IMR-90 (cell line): ENCODE data around the gene OSBPL6. TPM values are rescaled to one million over a fixed set of nuclear protein-coding genes. Genes with fewer than 3 reads are reported as not detected.

Experiments used
- ATAC-seq: fragments of 200-7000 bp; cut with Tn5 transposase; 2 replicates; pipeline ENCODE4 v1.9.1; 2020; ENCODE audit warnings: low read depth, mild to moderate bottlenecking, moderate library complexity
- BruUV-seq: library from RNA; stranded (reverse); fragments of 400-500 nt; replicated peaks from 2 replicates; lab custom pipeline; 2021; lab: Mats Ljungman, UMichigan
- CTCF ChIA-PET: fragments of 300-600 bp; formaldehyde crosslinking; extraction: SDS; loops from one replicate; lab custom pipeline; 2021; ENCODE audit warnings: antibody characterized with exemption; lab: Yijun Ruan, JAX
- POLR2A ChIA-PET: fragments of 300-600 bp; sonication (Branson Sonifier 250); formaldehyde crosslinking; loops from one replicate; lab custom pipeline; 2022; ENCODE audit warnings: antibody characterized with exemption; ENCODE audit not compliant: unreplicated experiment; lab: Charles Lee
- DNase-seq: peaks from one replicate; pipeline ENCODE4 v3.0.0; 2013
- H2AFZ ChIP-seq: replicated peaks from 2 replicates; pipeline ENCODE3; 2013; ENCODE audit warnings: low read length, mild to moderate bottlenecking; ENCODE audit not compliant: poor library complexity
- H2AK5ac ChIP-seq: 2 replicates; pipeline ENCODE4 v1.6.1; 2013; ENCODE audit warnings: low read depth, low read length, inconsistent platforms
- H2AK9ac ChIP-seq: replicated peaks from 2 replicates; pipeline ENCODE3; 2013; ENCODE audit warnings: mild to moderate bottlenecking, low read depth, low read length, moderate library complexity; ENCODE audit not compliant: poor library complexity
- H2BK120ac ChIP-seq: 2 replicates; pipeline ENCODE4 v1.6.1; 2013; ENCODE audit warnings: low read depth, low read length, inconsistent platforms
- H2BK15ac ChIP-seq: 3 replicates; pipeline ENCODE4 v1.6.1; 2013; ENCODE audit warnings: low read depth, low read length, inconsistent platforms
- H2BK20ac ChIP-seq: 2 replicates; pipeline ENCODE4 v1.6.1; 2013; ENCODE audit warnings: low read depth, mild to moderate bottlenecking, inconsistent platforms, low read length, moderate library complexity
- H2BK5ac ChIP-seq: 2 replicates; pipeline ENCODE4 v1.6.1; 2013; ENCODE audit warnings: mild to moderate bottlenecking, low read depth, low read length, inconsistent platforms; ENCODE audit not compliant: poor library complexity, severe bottlenecking
- H3K14ac ChIP-seq: replicated peaks from 2 replicates; pipeline ENCODE4 v1.6.1; 2013; ENCODE audit warnings: low read depth, low read length, inconsistent platforms
- H3K18ac ChIP-seq: 2 replicates; pipeline ENCODE4 v1.6.1; 2013; ENCODE audit warnings: low read depth, low read length, control low read depth
- H3K23ac ChIP-seq: 2 replicates; pipeline ENCODE4 v1.6.1; 2013; ENCODE audit warnings: low read depth, low read length, inconsistent platforms
- H3K27ac ChIP-seq: 2 replicates; pipeline ENCODE4 v1.5.1; 2013; ENCODE audit warnings: mild to moderate bottlenecking, control low read depth, low read length; ENCODE audit not compliant: insufficient read depth
- H3K27me3 ChIP-seq: 2 replicates; pipeline ENCODE4 v1.6.1; 2013; ENCODE audit warnings: low read length; ENCODE audit not compliant: control insufficient read depth, insufficient read depth
- H3K36me3 ChIP-seq: 2 replicates; pipeline ENCODE4 v1.6.1; 2013; ENCODE audit warnings: low read length, mixed read lengths; ENCODE audit not compliant: control insufficient read depth, insufficient read depth
- H3K4ac ChIP-seq: 2 replicates; pipeline ENCODE4 v1.6.1; 2013; ENCODE audit warnings: low read depth, low read length, inconsistent platforms
- H3K4me1 ChIP-seq: 2 replicates; pipeline ENCODE4 v1.6.1; 2013; ENCODE audit warnings: low read length, mixed read lengths; ENCODE audit not compliant: control insufficient read depth, insufficient read depth
- H3K4me2 ChIP-seq: 2 replicates; pipeline ENCODE4 v1.6.1; 2013; ENCODE audit warnings: low read depth, mild to moderate bottlenecking, control low read depth, low read length, moderate library complexity
- H3K4me3 ChIP-seq: 2 replicates; pipeline ENCODE4 v1.5.1; 2013; ENCODE audit warnings: low read depth, mild to moderate bottlenecking, control low read depth, low read length, moderate library complexity; ENCODE audit not compliant: insufficient read depth
- H3K56ac ChIP-seq: 2 replicates; pipeline ENCODE4 v1.6.1; 2013; ENCODE audit warnings: low read length, inconsistent platforms; ENCODE audit not compliant: insufficient read depth; ENCODE audit errors: extremely low read depth
- H3K79me1 ChIP-seq, 2 experiments: 2 replicates each; pipeline ENCODE4 v1.6.1; 2013; ENCODE audit warnings: low read length in 2 of 2, inconsistent platforms in 1 of 2, low read depth in 1 of 2
- H3K9ac ChIP-seq: 2 replicates; pipeline ENCODE4 v1.6.1; 2013; ENCODE audit warnings: low read depth, low read length, control low read depth
- H3K9me1 ChIP-seq: 2 replicates; pipeline ENCODE4 v1.6.1; 2013; ENCODE audit warnings: low read length, inconsistent platforms; ENCODE audit not compliant: insufficient read depth
- H3K9me3 ChIP-seq: 2 replicates; pipeline ENCODE4 v1.6.1; 2013; ENCODE audit warnings: low read length; ENCODE audit not compliant: control insufficient read depth, insufficient read depth
- H4K20me1 ChIP-seq: 2 replicates; pipeline ENCODE4 v1.6.1; 2013; ENCODE audit warnings: low read length, inconsistent platforms; ENCODE audit not compliant: insufficient read depth
- H4K5ac ChIP-seq: 2 replicates; pipeline ENCODE4 v1.6.1; 2013; ENCODE audit warnings: mild to moderate bottlenecking, low read depth, low read length, control low read depth
- H4K8ac ChIP-seq, 2 experiments: 2 replicates each; pipeline ENCODE4 v1.6.1; 2013; ENCODE audit warnings: low read depth in 2 of 2, low read length in 2 of 2, control low read depth in 1 of 2, inconsistent platforms in 1 of 2
- H4K91ac ChIP-seq: 2 replicates; pipeline ENCODE4 v1.6.1; 2013; ENCODE audit warnings: low read depth, low read length, inconsistent platforms; ENCODE audit not compliant: insufficient read depth
- BHLHE40 ChIP-seq: fragments of 150-350 bp; IDR thresholded peaks from 2 replicates; pipeline ENCODE4 v1.6.1; 2016; ENCODE audit warnings: mild to moderate bottlenecking, low read depth, low read length
- CEBPB ChIP-seq: IDR thresholded peaks from 2 replicates; pipeline ENCODE4 v1.6.1; 2012; ENCODE audit warnings: low read depth, low read length, improper control_type of control experiment
- CHD1 ChIP-seq: IDR thresholded peaks from 2 replicates; pipeline ENCODE4 v1.6.1; 2012; ENCODE audit warnings: low read depth, low read length, improper control_type of control experiment
- CTCF ChIP-seq: conservative IDR thresholded peaks from 2 replicates; pipeline ENCODE4 v1.5.1; 2012; ENCODE audit warnings: mild to moderate bottlenecking, low read depth, low read length, improper control_type of control experiment
- ELK1 ChIP-seq: fragments of 150-350 bp; IDR thresholded peaks from 2 replicates; pipeline ENCODE4 v1.6.1; 2016; ENCODE audit warnings: low read depth, mild to moderate bottlenecking, low read length, moderate library complexity, borderline replicate concordance
- FOS ChIP-seq: fragments of 150-350 bp; IDR thresholded peaks from 2 replicates; pipeline ENCODE4 v1.6.1; 2016; ENCODE audit warnings: low read depth, low read length
- MXI1 ChIP-seq: IDR thresholded peaks from 2 replicates; pipeline ENCODE4 v1.6.1; 2012; ENCODE audit warnings: low read depth, mild to moderate bottlenecking, low read length, moderate library complexity, borderline replicate concordance
- NFE2L2 ChIP-seq: fragments of 150-350 bp; IDR thresholded peaks from 2 replicates; pipeline ENCODE4 v1.6.1; 2016; ENCODE audit warnings: low read depth, mild to moderate bottlenecking, low read length
- POLR2A ChIP-seq: IDR thresholded peaks from 2 replicates; pipeline ENCODE4 v1.6.1; 2012; ENCODE audit warnings: mild to moderate bottlenecking, low read depth, low read length
- RAD21 ChIP-seq: IDR thresholded peaks from 2 replicates; pipeline ENCODE4 v1.6.1; 2012; ENCODE audit warnings: low read length, improper control_type of control experiment
- SMC3 ChIP-seq: fragments of 150-350 bp; IDR thresholded peaks from 2 replicates; pipeline ENCODE4 v1.6.1; 2016; ENCODE audit warnings: low read depth, mild to moderate bottlenecking, antibody characterized with exemption, low read length, moderate library complexity
- USF2 ChIP-seq: fragments of 150-350 bp; IDR thresholded peaks from 2 replicates; pipeline ENCODE4 v1.6.1; 2017; ENCODE audit warnings: mild to moderate bottlenecking, antibody characterized with exemption, low read length, low read depth
- WGBS, 2 experiments: methylation state at CpG; one replicate each; pipeline versions ENCODE4 v1.1.5 to v1.1.7; 2013; ENCODE audit warnings: missing lambda C conversion rate in 2 of 2; ENCODE audit not compliant: insufficient read length in 1 of 2; ENCODE audit errors: extremely low coverage in 2 of 2; 5-methylcytosine and 5-hydroxymethylcytosine counted together
- dilution Hi-C: fragments of 300-500 bp; cut with HindIII; formaldehyde crosslinking; loops from one replicate; pipeline ENCODE4 v1.14.3; 2018; ENCODE audit warnings: low sequenced_read_pairs; ENCODE audit not compliant: unreplicated experiment
- in situ Hi-C: fragments of 300-500 bp; cut with MboI; formaldehyde crosslinking; loops from 3 replicates; pipeline ENCODE4 v1.14.3; 2019; ENCODE audit warnings: low sequenced_read_pairs, inconsistent platforms, mixed read lengths
- intact Hi-C: fragments of 100-400 bp; cut with micrococcal nuclease; formaldehyde crosslinking; loops from 2 replicates; pipeline ENCODE4 v1.10.0; 2022
- polyA plus RNA-seq, 3 experiments: library from polyadenylated mRNA; depleted of rRNA; stranded (reverse); fragments of >200 nt; gene quantifications; 2 replicates each; pipeline ENCODE4 v1.2.3, GENCODE V29; 2012; ENCODE audit warnings: low replicate concordance in 1 of 3
- total RNA-seq: library from RNA; depleted of rRNA; stranded (reverse); fragments of >200 nt; gene quantifications from 2 replicates; pipeline ENCODE4 v1.2.3, GENCODE V29; 2012

OSBPL6 gene
- total and polyA plus RNA-seq, 2 of the 4 experiments (the other 2 are of a cell fraction) = 3.2 to 3.7 TPM

- Histone ChIP-seq H3K36me3 (no peaks in the 10 kb centered on the region), H3K14ac (no peak overlapping the region; the same call in 1 of the 2 replicates), H3K4ac (no peak overlapping the region), H2BK120ac (no peak overlapping the region), H3K9me1 (0 out of 2 replicates have a peak, but pooled peaks cover 4% of the 10 kb centered on the region), H3K4me1 (0 out of 2 replicates have a peak, but pooled peaks cover 1% of the 10 kb centered on the region), H2BK5ac (no peak overlapping the region), H3K56ac (no peak overlapping the region), H3K9me3 (no peaks in the 10 kb centered on the region), H3K79me1 (no peaks in the 10 kb centered on the region), H2AK5ac (no peak overlapping the region), H3K27me3 (no peaks in the 10 kb centered on the region), H3K4me3 (no peak overlapping the region), H2BK15ac (no peak overlapping the region), H2BK20ac (no peak overlapping the region), H3K18ac (no peak overlapping the region), H3K23ac (no peak overlapping the region), H4K8ac (no peak overlapping the region), H2AFZ (no peak overlapping the region), H4K20me1 (no peaks in the 10 kb centered on the region), H2AK9ac (no peak overlapping the region), H3K27ac (no peak overlapping the region), H3K4me2 (no peak overlapping the region), H4K5ac (no peak overlapping the region), H3K9ac (no peak overlapping the region), H4K91ac (no peak overlapping the region)
- DNase-seq (no peak), ATAC-seq (no peak)
- WGBS, 2 experiments = no CpG with 5 or more reads among the region's 4 CpGs
- ChIA-PET POLR2A (no interaction called here), CTCF (interaction anchor here (1.6 kb wide), 1 partner anchor 120 kb away, joined by 5 read pairs; no protein-coding TSS in a partner anchor)
- intact Hi-C loops (no loop called here), dilution Hi-C loops (no loop called here), in situ Hi-C loops (no loop called here)
- no TSS peak for BruUV-seq
- TF ChIP-seq CEBPB (no peak), NFE2L2 (no peak), RAD21 (no peak), POLR2A (no peak), ELK1 (no peak), FOS (no peak), SMC3 (no peak), CTCF (no peak), CHD1 (no peak), MXI1 (no peak), BHLHE40 (no peak), USF2 (no peak)
Measured at GRCh38 chr2:178295115-178295514, 100.8 kb downstream of the OSBPL6 start.
